K562 (cell line): ENCODE measurements around the gene RAB1B. TPM values are rescaled to one million over a fixed set of nuclear protein-coding genes. Genes with fewer than 3 reads are reported as not detected.
A peak's percentile ranks its signal among the peaks of the same experiment; 100 is the strongest.

Experiments
- ADNP ChIP-seq: fragments of 200-800 bp; sonication (Bioruptor generic); IDR thresholded peaks from 2 replicates; pipeline ENCODE4 v1.6.1; 2016; ENCODE audit warnings: missing genetic modification characterization, missing compliant biosample characterization
- BCOR ChIP-seq: fragments of 450-650 bp; IDR thresholded peaks from 2 replicates; pipeline ENCODE4 v1.6.1; 2016
- CBX8 ChIP-seq: fragments of 200-600 bp; sonication (generic); IDR thresholded peaks from 2 replicates; pipeline ENCODE4 v1.6.1; 2012; ENCODE audit warnings: borderline replicate concordance, mixed run types, low read depth, mild to moderate bottlenecking, moderate library complexity, mixed read lengths, low read length, control low read depth, inconsistent platforms; ENCODE audit not compliant: poor library complexity, severe bottlenecking; ENCODE audit errors: extremely low read depth
- EP300 ChIP-seq: IDR thresholded peaks from 2 replicates; pipeline ENCODE4 v1.6.1; 2012; ENCODE audit warnings: low read length, improper control_type of control experiment
- ETV5 ChIP-seq: sonication (generic); formaldehyde crosslinking; IDR thresholded peaks from 2 replicates; pipeline ENCODE4 v1.4.0; 2020; ENCODE audit warnings: low read depth, mild to moderate bottlenecking, missing genetic modification reagents
- GABPA ChIP-seq: fragments of 200-800 bp; sonication (Bioruptor generic); conservative IDR thresholded peaks from 2 replicates; pipeline ENCODE4 v1.6.1; 2016; ENCODE audit warnings: low read depth, missing genetic modification characterization, missing compliant biosample characterization
- HMG20B ChIP-seq: fragments of 250-450 bp; sonication (Bioruptor Pico); IDR thresholded peaks from 2 replicates; pipeline ENCODE4 v1.5.0; 2021; ENCODE audit warnings: mild to moderate bottlenecking
- HOXB6 ChIP-seq: fragments of 250-450 bp; sonication (Bioruptor Pico); IDR thresholded peaks from 2 replicates; pipeline ENCODE4 v1.5.1; 2022; ENCODE audit warnings: mild to moderate bottlenecking, borderline replicate concordance
- ILF3 ChIP-seq: fragments of 450-650 bp; IDR thresholded peaks from 2 replicates; pipeline ENCODE4 v1.6.1; 2018; ENCODE audit warnings: antibody characterized with exemption, mild to moderate bottlenecking, moderate library complexity, borderline replicate concordance
- KLF6 ChIP-seq: fragments of 250-450 bp; sonication (Bioruptor Pico); IDR thresholded peaks from 2 replicates; pipeline ENCODE4 v1.4.0; 2020; ENCODE audit warnings: mild to moderate bottlenecking, moderate library complexity, borderline replicate concordance
- MTA2 ChIP-seq: fragments of 450-650 bp; IDR thresholded peaks from 2 replicates; pipeline ENCODE4 v1.6.1; 2016; ENCODE audit warnings: low read depth
- NR2C2 ChIP-seq, 2 experiments: fragments of 200-800 bp in 1 of 2; sonication (Bioruptor generic) in 1 of 2; sonication (generic) in 1 of 2; formaldehyde crosslinking in 1 of 2; IDR thresholded peaks; 2 replicates each; pipeline versions ENCODE4 v1.6.1 to v1.8.0; 2016 to 2022; ENCODE audit warnings: mild to moderate bottlenecking in 1 of 2, missing compliant biosample characterization in 1 of 2, missing genetic modification characterization in 1 of 2, missing genetic modification reagents in 1 of 2
- PHF8 ChIP-seq: fragments of 200-600 bp; sonication (generic); IDR thresholded peaks from 2 replicates; pipeline ENCODE4 v1.6.1; 2012; ENCODE audit warnings: mixed run types, mild to moderate bottlenecking, inconsistent platforms, low read length, moderate library complexity, borderline replicate concordance
- PTRF ChIP-seq: fragments of 450-650 bp; IDR thresholded peaks from 2 replicates; pipeline ENCODE4 v1.6.1; 2016; ENCODE audit warnings: mild to moderate bottlenecking, missing genetic modification characterization, missing compliant biosample characterization
- RFX1 ChIP-seq: fragments of 450-650 bp; IDR thresholded peaks from 2 replicates; pipeline ENCODE4 v1.6.1; 2016; ENCODE audit warnings: mild to moderate bottlenecking, moderate library complexity
- RNF2 ChIP-seq: sonication (generic); IDR thresholded peaks from 2 replicates; pipeline ENCODE4 v1.6.1; 2016
- SIN3B ChIP-seq: fragments of 450-650 bp; IDR thresholded peaks from 2 replicates; pipeline ENCODE4 v1.6.1; 2017; ENCODE audit warnings: low read depth, mild to moderate bottlenecking, moderate library complexity
- SREBF1 ChIP-seq: fragments of 150-350 bp; IDR thresholded peaks from 2 replicates; pipeline ENCODE4 v1.6.1; 2014; ENCODE audit warnings: antibody characterized with exemption, low read depth, low read length, borderline replicate concordance
- ZFX ChIP-seq: sonication (generic); formaldehyde crosslinking; IDR thresholded peaks from 2 replicates; pipeline ENCODE4 v1.8.0; 2022; ENCODE audit warnings: mild to moderate bottlenecking, missing genetic modification reagents, moderate library complexity
- ZNF316 ChIP-seq: fragments of 450-650 bp; IDR thresholded peaks from 2 replicates; pipeline ENCODE4 v1.6.1; 2016
- ZNF830 ChIP-seq: fragments of 250-450 bp; sonication (Bioruptor Pico); IDR thresholded peaks from 2 replicates; pipeline ENCODE4 v1.5.0; 2021; ENCODE audit warnings: mild to moderate bottlenecking
- polyA plus RNA-seq, 8 experiments: library from polyadenylated mRNA; depleted of rRNA in 4 of 8; stranded (reverse) in 5 of 8; unstranded in 3 of 8; fragments of >200 nt; fragmentation: Nextera tagmentation in 2 of 8; fragmentation: Illumina TruSeq in 1 of 8; extraction: Ambion mirVana in 2 of 8; extraction: Trizol in 1 of 8; gene quantifications; 2 replicates each; pipeline versions ENCODE4 v1.2.1 to v1.2.3, GENCODE V29; 2011 to 2014; ENCODE audit warnings: inconsistent platforms in 1 of 8, missing spikeins in 1 of 8
- total RNA-seq, 7 experiments: library from RNA; depleted of rRNA in 6 of 7; stranded (reverse); fragments of >200 nt in 6 of 7; fragmentation: Illumina TruSeq in 2 of 7; extraction: Trizol in 2 of 7; gene quantifications; 2 replicates each; pipeline versions ENCODE4 v1.2.1 to v1.2.3, GENCODE V29; 2011 to 2021; ENCODE audit warnings: low replicate concordance in 1 of 7
- TF ChIP-seq, protein P1 (sequence below): fragments of 450-650 bp; formaldehyde crosslinking; conservative IDR thresholded peaks from 2 replicates; pipeline ENCODE4 v1.4.0; 2022; ENCODE audit warnings: mild to moderate bottlenecking, missing genetic modification characterization
- TF ChIP-seq, protein P2 (sequence below): sonication (generic); formaldehyde crosslinking; IDR thresholded peaks from 2 replicates; pipeline ENCODE4 v1.9.0; 2022; ENCODE audit warnings: mild to moderate bottlenecking, missing genetic modification reagents
- TF ChIP-seq, protein P3 (sequence below), 2 experiments: fragments of 450-650 bp; IDR thresholded peaks; 2 replicates each; pipeline ENCODE4 v1.6.1; 2016

Gene RAB1B
- total and polyA plus RNA-seq, 9 of the 15 experiments (the other 6 are each of a cell fraction or from before 2014, with no cell fraction given), result 5.6 to 146 (median 98.6) TPM

DNA sequence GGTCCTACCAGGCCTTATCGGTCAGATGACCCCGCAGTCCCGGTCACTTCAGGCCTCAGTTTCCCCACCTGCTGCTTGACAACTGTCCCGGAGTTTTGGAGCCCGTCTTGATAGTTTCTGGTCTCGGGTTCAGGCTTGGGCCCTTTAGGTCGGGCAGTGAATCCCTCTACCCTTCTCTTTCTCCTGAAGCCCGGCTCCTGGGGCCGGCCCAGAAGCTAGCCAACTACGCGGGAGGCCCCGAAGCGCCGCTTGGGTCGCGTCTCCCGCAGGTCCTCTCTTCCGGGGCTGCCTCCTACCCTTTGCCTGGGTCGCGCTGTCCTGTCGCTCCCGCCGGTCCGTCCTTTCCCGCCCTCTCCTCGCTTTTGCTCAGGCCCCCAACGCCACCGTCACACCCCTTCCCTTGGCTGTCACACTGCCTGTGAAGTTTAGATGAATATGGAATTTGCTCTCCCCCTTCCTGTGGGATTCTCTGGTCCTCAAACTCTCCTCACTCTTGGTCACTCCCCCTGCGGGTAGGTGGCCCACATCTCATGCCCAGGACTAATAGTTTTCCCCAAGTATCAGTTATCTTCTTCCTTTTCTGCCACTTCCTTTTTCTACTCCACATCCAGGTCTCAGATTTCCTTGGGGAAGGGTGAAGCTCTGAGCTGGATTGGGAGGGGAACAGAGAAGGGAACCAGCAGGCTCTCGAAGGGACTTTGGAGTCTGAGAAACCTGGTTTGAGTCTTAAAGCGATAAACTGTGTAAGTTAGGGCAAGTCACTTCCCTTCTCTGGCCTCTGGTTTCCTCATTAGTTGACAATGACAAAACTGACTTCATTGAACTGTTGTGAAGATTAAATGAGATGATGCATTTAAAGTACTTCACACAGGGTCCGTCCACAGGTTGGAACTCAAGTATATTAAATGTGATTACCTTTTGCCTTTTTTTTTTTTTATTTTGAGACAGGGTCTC is 790 bp downstream of the RAB1B start (continued):
- TF ChIP-seq GABPA (tag) (peak; percentile 52), EP300 (no peak), CBX8 (no peak), PHF8 (peak; percentile 44; the same call in 1 of the 2 replicates), HMG20B (CRISPR knock-in tag) (no peak), ZNF316 (no peak), ILF3 (no peak), HOXB6 (CRISPR knock-in tag) (no peak), NR2C2 (CRISPR knock-in tag; IDR thresholded peaks at IDR 0.05) (no peak), NR2C2 (tag; IDR thresholded peaks at IDR 0.05) (peak; percentile 78; the same call in 1 of the 2 replicates), MTA2 (no peak), BCOR (peak; percentile 92), PTRF (tag) (no peak), ZFX (CRISPR knock-in tag) (no peak), KLF6 (no peak), ADNP (tag) (no peak), ETV5 (CRISPR knock-in tag) (peak; percentile 20; the same call in 1 of the 2 replicates), RFX1 (no peak), SIN3B (no peak), RNF2 (no peak), ZNF830 (no peak), SREBF1 (no peak)
- TF ChIP-seq, protein P1, sequence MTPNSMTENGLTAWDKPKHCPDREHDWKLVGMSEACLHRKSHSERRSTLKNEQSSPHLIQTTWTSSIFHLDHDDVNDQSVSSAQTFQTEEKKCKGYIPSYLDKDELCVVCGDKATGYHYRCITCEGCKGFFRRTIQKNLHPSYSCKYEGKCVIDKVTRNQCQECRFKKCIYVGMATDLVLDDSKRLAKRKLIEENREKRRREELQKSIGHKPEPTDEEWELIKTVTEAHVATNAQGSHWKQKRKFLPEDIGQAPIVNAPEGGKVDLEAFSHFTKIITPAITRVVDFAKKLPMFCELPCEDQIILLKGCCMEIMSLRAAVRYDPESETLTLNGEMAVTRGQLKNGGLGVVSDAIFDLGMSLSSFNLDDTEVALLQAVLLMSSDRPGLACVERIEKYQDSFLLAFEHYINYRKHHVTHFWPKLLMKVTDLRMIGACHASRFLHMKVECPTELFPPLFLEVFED (CRISPR knock-in tag), result no peak
- TF ChIP-seq, protein P2, sequence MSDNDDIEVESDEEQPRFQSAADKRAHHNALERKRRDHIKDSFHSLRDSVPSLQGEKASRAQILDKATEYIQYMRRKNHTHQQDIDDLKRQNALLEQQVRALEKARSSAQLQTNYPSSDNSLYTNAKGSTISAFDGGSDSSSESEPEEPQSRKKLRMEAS (CRISPR knock-in tag), result peak; percentile 41; the same call in 1 of the 2 replicates
- TF ChIP-seq, protein P3, sequence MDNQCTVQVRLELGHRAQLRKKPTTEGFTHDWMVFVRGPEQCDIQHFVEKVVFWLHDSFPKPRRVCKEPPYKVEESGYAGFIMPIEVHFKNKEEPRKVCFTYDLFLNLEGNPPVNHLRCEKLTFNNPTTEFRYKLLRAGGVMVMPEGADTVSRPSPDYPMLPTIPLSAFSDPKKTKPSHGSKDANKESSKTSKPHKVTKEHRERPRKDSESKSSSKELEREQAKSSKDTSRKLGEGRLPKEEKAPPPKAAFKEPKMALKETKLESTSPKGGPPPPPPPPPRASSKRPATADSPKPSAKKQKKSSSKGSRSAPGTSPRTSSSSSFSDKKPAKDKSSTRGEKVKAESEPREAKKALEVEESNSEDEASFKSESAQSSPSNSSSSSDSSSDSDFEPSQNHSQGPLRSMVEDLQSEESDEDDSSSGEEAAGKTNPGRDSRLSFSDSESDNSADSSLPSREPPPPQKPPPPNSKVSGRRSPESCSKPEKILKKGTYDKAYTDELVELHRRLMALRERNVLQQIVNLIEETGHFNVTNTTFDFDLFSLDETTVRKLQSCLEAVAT (IDR thresholded peaks at IDR 0.05), result 0 out of 4 replicates have a peak, but pooled peaks of 1 of the 2 experiments have one; percentile 12
